CD4-positive, CD25-positive, alpha-beta regulatory T cell (primary cell): ENCODE measurements around the gene MALT1. TPM values are rescaled to one million over a fixed set of nuclear protein-coding genes. Genes with fewer than 3 reads are reported as not detected.
A peak's percentile ranks its signal among the peaks of the same experiment; 100 is the strongest.

Source experiments
- ATAC-seq, 2 donors: fragments of 150-1000 bp; cut with Tn5 transposase; one replicate each; pipeline ENCODE4 v1.10.0; 2021; ENCODE audit warnings: low read depth in 2 of 2, moderate number of reproducible peaks in 2 of 2, moderate library complexity in 1 of 2
- DNase-seq, 3 donors: peaks; one replicate each; pipeline versions ENCODE4 v3.0.0 to v3.0.0-alpha.2; 2012 to 2022; ENCODE audit warnings: mixed read lengths in 1 of 3
- H3K27ac ChIP-seq: one replicate; pipeline ENCODE4 v1.7.0; 2013; ENCODE audit warnings: mild to moderate bottlenecking, low read length; ENCODE audit not compliant: insufficient read depth, poor library complexity, severe bottlenecking
- H3K27me3 ChIP-seq: one replicate; pipeline ENCODE4 v1.7.0; 2013; ENCODE audit warnings: low read length; ENCODE audit not compliant: control insufficient read depth, insufficient read depth
- H3K36me3 ChIP-seq: one replicate; pipeline ENCODE4 v1.7.0; 2013; ENCODE audit warnings: mild to moderate bottlenecking, low read length, moderate library complexity; ENCODE audit not compliant: control insufficient read depth, insufficient read depth
- H3K4me1 ChIP-seq: 2 replicates; pipeline ENCODE4 v1.7.0; 2013; ENCODE audit warnings: mild to moderate bottlenecking, low read length; ENCODE audit not compliant: insufficient read depth, control insufficient read depth, poor library complexity, severe bottlenecking
- H3K4me3 ChIP-seq: one replicate; pipeline ENCODE4 v1.7.0; 2013; ENCODE audit warnings: low read depth, mild to moderate bottlenecking, low read length, moderate library complexity
- H3K9me3 ChIP-seq, 2 experiments: 1 replicate in 1 of 2; 2 replicates in 1 of 2; pipeline ENCODE4 v1.7.0; 2013; ENCODE audit warnings: low read length in 2 of 2, mild to moderate bottlenecking in 1 of 2, moderate library complexity in 1 of 2; ENCODE audit not compliant: control insufficient read depth in 2 of 2
- H3K27ac Mint-ChIP-seq, 3 donors: one replicate each; pipeline ENCODE4 v1.8.0; 2020 to 2022; ENCODE audit warnings: mild to moderate bottlenecking in 3 of 3, mixed read lengths in 3 of 3, moderate library complexity in 2 of 3
- H3K27me3 Mint-ChIP-seq: one replicate; pipeline ENCODE4 v1.8.0; 2022; ENCODE audit warnings: mild to moderate bottlenecking, mixed read lengths
- H3K36me3 Mint-ChIP-seq: one replicate; pipeline ENCODE4 v1.8.0; 2020; ENCODE audit warnings: mixed read lengths
- H3K4me1 Mint-ChIP-seq, 4 donors: one replicate each; pipeline ENCODE4 v1.8.0; 2020 to 2022; ENCODE audit warnings: mixed read lengths in 4 of 4, mild to moderate bottlenecking in 1 of 4
- H3K4me3 Mint-ChIP-seq, 4 donors: one replicate each; pipeline ENCODE4 v1.8.0; 2020 to 2022; ENCODE audit warnings: mild to moderate bottlenecking in 4 of 4, mixed read lengths in 4 of 4, moderate library complexity in 3 of 4
- H3K9me3 Mint-ChIP-seq, 7 donors: one replicate each; pipeline ENCODE4 v1.8.0; 2020 to 2022; ENCODE audit warnings: mixed read lengths in 7 of 7, mild to moderate bottlenecking in 3 of 7, moderate library complexity in 2 of 7
- polyA plus RNA-seq, 4 donors: library from polyadenylated mRNA; unstranded; fragments of 300-500 nt; fragmentation: Illumina TruSeq; gene quantifications; one replicate each; pipeline ENCODE4 v1.2.3, GENCODE V29; 2021
- total RNA-seq: library from RNA; stranded (reverse); gene quantifications from one replicate; pipeline ENCODE4 v1.2.3, GENCODE V29; 2022

MALT1 gene
- total and polyA plus RNA-seq, 5 donors from 2014 or later, result 39.4 to 99.0 (median 47.4) TPM

- H3K9me3 ChIP-seq, result no peaks in the 10 kb centered on the region
- DNase-seq (no peak), ATAC-seq (no peak)
- H3K27me3 ChIP-seq, result peaks cover 3% of the 10 kb centered on the region
- peaks cover 0 to 1% (median 0%) of the 10 kb centered on the region in 7 donors for H3K9me3 Mint-ChIP-seq
- H3K27ac Mint-ChIP-seq, result no peak overlapping the region
- H3K36me3 Mint-ChIP-seq, result no peaks in the 10 kb centered on the region
- H3K4me3 ChIP-seq, result no peak overlapping the region
- peak overlapping the region in 1 of 4 donors; percentile 59 for H3K4me3 Mint-ChIP-seq
- H3K4me1 Mint-ChIP-seq, result peaks cover 0 to 5% (median 2%) of the 10 kb centered on the region in 4 donors
- H3K4me1 ChIP-seq, result no peaks in the 10 kb centered on the region
- no peak overlapping the region for H3K27ac ChIP-seq
- H3K36me3 ChIP-seq, result no peaks in the 10 kb centered on the region
- H3K27me3 Mint-ChIP-seq, result peaks cover 29% of the 10 kb centered on the region
These were observed 108.8 kb downstream of the MALT1 start for GRCh38 chr18:58780045-58780444.

GRCh38 chr18:58781627-58782194 is 110.4 kb downstream of the MALT1 start:
- Mint-ChIP-seq H3K36me3 (no peaks in the 10 kb centered on the region), H3K4me1 (peaks cover 0 to 5% (median 2%) of the 10 kb centered on the region in 4 donors), H3K9me3 (peaks cover 0 to 1% (median 0%) of the 10 kb centered on the region in 7 donors), H3K4me3 (no peak overlapping the region), H3K27ac (peak overlapping the region in 1 of 3 donors; percentile 78), H3K27me3 (peaks cover 25% of the 10 kb centered on the region)
- DNase-seq, result peak; percentile 38 to 75 (median 70)
- ATAC-seq, result peak; percentile 63 to 74
- Histone ChIP-seq H3K27ac (no peak overlapping the region), H3K36me3 (no peaks in the 10 kb centered on the region), H3K4me3 (no peak overlapping the region), H3K27me3 (peaks cover 3% of the 10 kb centered on the region), H3K4me1 (no peaks in the 10 kb centered on the region), H3K9me3 (no peaks in the 10 kb centered on the region)

- H3K4me1 ChIP-seq, result no peaks in the 10 kb centered on the region
- no peak overlapping the region for H3K27ac Mint-ChIP-seq
- H3K9me3 ChIP-seq, result no peaks in the 10 kb centered on the region
- peaks cover 0 to 1% (median 0%) of the 10 kb centered on the region in 7 donors for H3K9me3 Mint-ChIP-seq
- H3K27me3 ChIP-seq, result no peaks in the 10 kb centered on the region
- H3K4me3 Mint-ChIP-seq, result no peak overlapping the region
- no peaks in the 10 kb centered on the region for H3K36me3 Mint-ChIP-seq
- H3K27me3 Mint-ChIP-seq, result peaks cover 12% of the 10 kb centered on the region
- H3K36me3 ChIP-seq, result no peaks in the 10 kb centered on the region
- H3K27ac ChIP-seq, result no peak overlapping the region
- no peak for DNase-seq
- ATAC-seq, result no peak
- H3K4me3 ChIP-seq, result no peak overlapping the region
- peaks cover 0 to 5% (median 2%) of the 10 kb centered on the region in 4 donors for H3K4me1 Mint-ChIP-seq
These were observed 113.4 kb downstream of the MALT1 start for GRCh38 chr18:58784601-58785137.

GRCh38 chr18:58785171-58785805 is 114.0 kb downstream of the MALT1 start:
- no peak overlapping the region for H3K27ac Mint-ChIP-seq

GRCh38 chr18:58785870-58786269 is 114.6 kb downstream of the MALT1 start:
- no peaks in the 10 kb centered on the region for H3K36me3 Mint-ChIP-seq
- no peak overlapping the region for H3K4me3 ChIP-seq
- no peak overlapping the region for H3K4me3 Mint-ChIP-seq
- no peak overlapping the region for H3K27ac ChIP-seq
- no peaks in the 10 kb centered on the region for H3K36me3 ChIP-seq
- H3K9me3 ChIP-seq, result no peaks in the 10 kb centered on the region
- DNase-seq, result no peak
- H3K4me1 ChIP-seq, result no peaks in the 10 kb centered on the region
- H3K27me3 ChIP-seq, result no peaks in the 10 kb centered on the region
- no peak for ATAC-seq
- H3K27ac Mint-ChIP-seq, result no peak overlapping the region
- peaks cover 7% of the 10 kb centered on the region for H3K27me3 Mint-ChIP-seq
- peaks cover 0 to 1% (median 0%) of the 10 kb centered on the region in 7 donors for H3K9me3 Mint-ChIP-seq
- peaks cover 0 to 2% (median 0%) of the 10 kb centered on the region in 4 donors for H3K4me1 Mint-ChIP-seq

More at GRCh38 chr18:58785171-58785805, 114.0 kb downstream of the MALT1 start:
- Histone ChIP-seq H3K4me3 (no peak overlapping the region), H3K27ac (no peak overlapping the region), H3K4me1 (no peaks in the 10 kb centered on the region), H3K36me3 (no peaks in the 10 kb centered on the region), H3K9me3 (no peaks in the 10 kb centered on the region), H3K27me3 (no peaks in the 10 kb centered on the region)
- Mint-ChIP-seq H3K4me3 (no peak overlapping the region), H3K9me3 (peaks cover 0 to 1% (median 0%) of the 10 kb centered on the region in 7 donors), H3K36me3 (no peaks in the 10 kb centered on the region), H3K27me3 (peaks cover 7% of the 10 kb centered on the region), H3K4me1 (peaks cover 0 to 2% (median under 1%) of the 10 kb centered on the region in 4 donors)
- no peak for DNase-seq
- ATAC-seq, result no peak

- Histone ChIP-seq H3K9me3 (no peaks in the 10 kb centered on the region), H3K27ac (no peak overlapping the region), H3K36me3 (no peaks in the 10 kb centered on the region), H3K4me1 (no peaks in the 10 kb centered on the region), H3K4me3 (no peak overlapping the region), H3K27me3 (no peaks in the 10 kb centered on the region)
- no peak overlapping the region for H3K27ac Mint-ChIP-seq
- H3K4me1 Mint-ChIP-seq, result no peaks in the 10 kb centered on the region
- H3K9me3 Mint-ChIP-seq, result peaks cover 0 to 1% (median 0%) of the 10 kb centered on the region in 7 donors
- no peak overlapping the region for H3K4me3 Mint-ChIP-seq
- no peaks in the 10 kb centered on the region for H3K27me3 Mint-ChIP-seq
- no peaks in the 10 kb centered on the region for H3K36me3 Mint-ChIP-seq
- ATAC-seq (no peak), DNase-seq (no peak)
These were observed 116.4 kb downstream of the MALT1 start for GRCh38 chr18:58787536-58788149.

- no peak overlapping the region for H3K4me3 Mint-ChIP-seq
- no peak for ATAC-seq
- no peaks in the 10 kb centered on the region for H3K27me3 Mint-ChIP-seq
- H3K4me1 ChIP-seq, result no peaks in the 10 kb centered on the region
- no peak overlapping the region for H3K27ac ChIP-seq
- H3K27ac Mint-ChIP-seq, result no peak overlapping the region
- no peaks in the 10 kb centered on the region for H3K27me3 ChIP-seq
- peaks cover 0 to 1% (median 0%) of the 10 kb centered on the region in 7 donors for H3K9me3 Mint-ChIP-seq
- H3K36me3 Mint-ChIP-seq, result no peaks in the 10 kb centered on the region
- H3K36me3 ChIP-seq, result no peaks in the 10 kb centered on the region
- no peak for DNase-seq
- no peaks in the 10 kb centered on the region for H3K9me3 ChIP-seq
- no peaks in the 10 kb centered on the region for H3K4me1 Mint-ChIP-seq
- H3K4me3 ChIP-seq, result no peak overlapping the region
These were observed 117.2 kb downstream of the MALT1 start for GRCh38 chr18:58788470-58788869.
